HG03565 (cell line): ENCODE data around the gene DKK1.

Experiments
- ATAC-seq: cut with Tn5 transposase; IDR thresholded peaks from one replicate; pipeline ENCODE4 v1.9.1; 2021; ENCODE audit warnings: mild to moderate bottlenecking, moderate library complexity; ENCODE audit not compliant: unreplicated experiment

Gene DKK1

GRCh38 chr10:52313933-52314821, at the start of gene DKK1:
Gene DKK1 (plus strand): TSS chr10:52314281. CDS start chr10:52314435, 154 bp downstream.
- ATAC-seq, result peak; percentile 51

- no peak for ATAC-seq
These were observed 48.8 kb upstream of the DKK1 start for GRCh38 chr10:52265131-52265926.

- ATAC-seq, result no peak
These were observed 47.2 kb upstream of the DKK1 start for GRCh38 chr10:52266858-52267257.

GRCh38 chr10:52268790-52269189, 45.3 kb upstream of the DKK1 start:
- ATAC-seq, result no peak

DNA sequence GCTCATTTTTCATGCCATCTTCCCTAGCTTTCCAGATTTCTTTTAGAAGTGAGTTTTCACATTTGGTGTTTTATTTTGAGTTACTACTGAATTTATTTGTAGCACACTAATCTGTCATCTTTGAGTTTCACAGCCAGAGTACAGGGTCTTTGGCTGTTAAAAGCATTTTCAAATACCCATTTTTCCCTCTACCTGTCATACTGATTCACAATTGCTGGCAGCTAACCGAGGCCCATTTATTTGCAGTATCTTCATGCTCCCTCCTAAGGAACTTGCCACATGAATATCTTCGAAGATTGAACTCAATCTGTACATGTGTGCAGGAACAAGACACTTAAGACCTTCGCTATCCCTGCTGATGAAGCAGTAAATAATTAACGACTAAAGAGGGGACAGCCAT, 44.8 kb upstream of the DKK1 start:
- no peak for ATAC-seq

DNA sequence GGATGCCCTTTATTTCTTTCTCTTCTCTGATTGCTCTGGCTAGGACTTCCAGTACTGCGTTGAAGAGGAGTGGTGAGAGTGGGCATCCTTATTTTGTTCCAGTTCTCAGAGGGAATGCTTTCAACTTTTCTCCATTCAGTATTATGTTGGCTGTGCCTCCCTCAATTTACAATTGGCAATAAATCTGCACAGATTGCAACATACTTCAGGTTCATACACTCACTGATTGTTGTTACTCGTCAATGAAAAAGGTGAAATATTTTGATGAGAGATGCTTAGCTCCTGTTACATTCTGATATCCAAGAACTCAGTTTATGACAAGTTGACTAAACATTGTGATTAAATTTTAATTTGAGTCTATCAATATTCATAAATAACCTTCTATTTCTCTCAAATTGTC, 37.9 kb upstream of the DKK1 start:
- no peak for ATAC-seq

DNA sequence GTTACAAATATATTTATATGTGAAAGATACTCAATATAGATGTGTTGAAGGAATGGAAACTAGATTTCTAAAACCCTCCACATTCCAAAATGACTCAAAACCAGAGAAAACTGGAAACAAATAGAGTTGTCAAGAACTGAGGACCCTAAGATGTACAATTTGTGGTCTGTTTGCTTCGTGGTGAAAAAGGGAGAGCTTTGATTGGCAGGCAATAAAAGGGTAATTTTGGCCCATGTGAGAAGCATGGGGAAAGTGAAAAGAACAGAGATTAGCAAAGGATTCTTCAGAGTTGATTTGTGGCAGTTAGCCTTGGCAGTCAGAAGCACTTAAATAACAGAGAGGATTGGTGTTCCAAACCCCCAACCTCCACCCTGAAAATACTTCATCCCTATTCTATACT, 37.1 kb upstream of the DKK1 start:
- no peak for ATAC-seq

- ATAC-seq, result no peak
These were observed 34.5 kb upstream of the DKK1 start for GRCh38 chr10:52279546-52279945.

- ATAC-seq, result no peak
These were observed 34.0 kb upstream of the DKK1 start for GRCh38 chr10:52280051-52280450.

- no peak for ATAC-seq
These were observed 30.9 kb upstream of the DKK1 start for GRCh38 chr10:52283174-52283573.

GRCh38 chr10:52284416-52285013, 29.6 kb upstream of the DKK1 start:
- no peak for ATAC-seq

- no peak for ATAC-seq
These were observed 26.2 kb upstream of the DKK1 start for GRCh38 chr10:52287866-52288265.

- no peak for ATAC-seq
These were observed 16.3 kb upstream of the DKK1 start for GRCh38 chr10:52297747-52298146.

DNA sequence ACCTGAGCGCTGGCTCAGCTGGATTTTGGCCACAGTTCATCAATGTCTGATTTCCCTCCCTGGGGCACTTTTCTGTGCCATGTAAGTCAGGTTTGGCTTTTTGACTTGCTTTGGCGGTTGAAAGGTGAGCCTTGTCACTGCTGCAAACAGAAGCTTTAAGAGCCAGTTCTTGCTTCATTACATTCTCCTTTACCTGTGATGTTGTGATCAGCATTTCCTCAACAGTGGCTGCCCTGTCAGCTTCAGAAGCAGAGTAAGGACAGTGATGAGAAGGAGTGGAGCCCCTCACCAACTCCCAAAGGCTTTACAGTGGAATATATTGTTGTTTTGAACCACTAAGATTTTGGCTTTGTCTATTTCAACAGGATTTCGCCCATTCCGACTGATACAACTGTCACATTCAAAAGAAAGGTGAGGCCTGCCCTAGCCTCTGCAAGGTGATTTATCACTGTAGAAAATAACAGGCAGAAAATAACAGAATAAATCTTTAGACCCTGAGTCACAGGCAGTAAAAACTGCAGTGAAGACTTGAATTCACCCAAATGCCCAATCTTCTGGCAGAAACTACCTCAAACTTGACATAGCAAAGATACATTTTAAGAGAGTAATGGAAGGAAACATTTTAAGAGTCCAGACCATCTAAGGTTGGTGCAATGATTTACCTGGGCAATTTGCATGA, 13.3 kb upstream of the DKK1 start:
- ATAC-seq, result no peak

GRCh38 chr10:52308251-52309031, 5.6 kb upstream of the DKK1 start:
- peak; percentile 67 for ATAC-seq

DNA sequence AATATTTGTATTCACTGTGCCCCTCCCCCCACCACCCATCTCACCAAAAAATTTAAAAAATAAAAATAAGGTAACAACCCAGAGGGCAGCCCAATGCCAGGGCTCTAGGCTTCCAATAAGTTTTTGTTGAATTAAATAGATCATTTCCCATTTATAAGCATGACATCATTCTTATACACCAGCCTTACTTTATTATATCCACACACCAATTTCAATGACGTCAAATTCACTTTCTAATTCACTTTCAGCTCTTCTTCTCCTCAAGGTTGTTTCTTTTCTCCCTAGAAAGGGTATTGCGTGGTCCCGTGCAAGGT, 1.2 kb upstream of the DKK1 start:
- ATAC-seq, result no peak

DNA sequence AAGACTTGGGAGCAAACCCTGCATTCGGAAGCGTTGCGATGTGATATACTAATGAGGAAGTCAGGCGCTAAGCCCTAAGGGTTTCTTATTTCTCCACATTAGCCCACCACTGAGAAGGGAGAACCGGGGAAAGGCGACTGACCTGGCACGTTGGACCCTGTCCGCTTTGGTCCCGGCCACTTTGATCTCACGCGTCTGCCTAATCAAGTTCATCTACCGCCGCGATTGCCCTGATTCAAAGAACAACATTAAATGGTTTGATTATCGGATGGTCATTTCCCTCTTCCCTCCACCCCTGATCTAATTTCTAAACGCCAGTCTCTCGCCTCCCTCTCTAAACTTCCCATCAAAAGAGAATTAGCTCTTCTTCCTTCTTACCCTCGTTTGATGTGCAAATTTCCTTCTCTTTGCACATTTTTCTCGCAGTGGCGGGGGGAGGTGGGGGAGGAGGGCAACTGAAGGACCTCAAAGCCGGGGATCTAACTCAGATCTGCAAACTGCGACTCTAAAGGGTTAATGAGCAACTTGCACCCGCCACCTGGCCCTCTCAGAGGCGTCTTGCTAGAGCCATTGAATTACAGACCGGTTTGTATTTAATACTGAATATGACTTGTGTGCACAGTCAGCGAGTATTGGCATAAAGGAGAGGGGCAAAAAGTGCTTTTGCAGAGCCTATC, 687 bp upstream of the DKK1 start:
- no peak for ATAC-seq

GRCh38 chr10:52314822-52315552, 906 bp downstream of the DKK1 start:
- no peak for ATAC-seq

DNA sequence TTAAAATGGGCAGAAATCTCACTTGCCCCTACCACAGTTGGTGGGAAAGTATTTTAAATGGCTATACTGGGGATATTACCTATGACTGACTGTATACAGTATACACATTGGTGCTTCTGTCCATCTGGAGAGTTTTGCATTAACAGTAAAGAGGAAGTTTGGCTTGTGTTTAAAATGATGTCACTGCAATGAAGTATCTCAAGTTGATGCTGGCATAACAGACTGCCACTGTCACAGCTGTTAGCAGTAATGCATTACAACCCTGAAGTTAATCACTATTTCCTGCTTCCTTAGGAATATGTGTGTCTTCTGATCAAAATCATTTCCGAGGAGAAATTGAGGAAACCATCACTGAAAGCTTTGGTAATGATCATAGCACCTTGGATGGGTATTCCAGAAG, 1.9 kb downstream of the DKK1 start:
- no peak for ATAC-seq
